ENCODE results near the gene INHBC.

GRCh38 chr12:57459750-57460467 lies 25.3 kb downstream of the INHBC start, which contains the start of gene GLI1:
- TF ChIP-seq POLR2A (IDR thresholded peaks at IDR 0.05): no peak
- TF ChIP-seq CTCF (IDR thresholded peaks at IDR 0.05): no peak
- TF ChIP-seq EP300 (IDR thresholded peaks at IDR 0.05): no peak
- TF ChIP-seq POLR2AphosphoS5 (IDR thresholded peaks at IDR 0.05): no peak

Measured in stomach (tissue), 4 donors.